Fibroblast of villous mesenchyme (primary cell): ENCODE measurements around the gene MYO3B. TPM values are rescaled to one million over a fixed set of nuclear protein-coding genes. Genes with fewer than 3 reads are reported as not detected.
"Not testable (repeated sequence)": the region's sequence is repeated elsewhere in the genome, so short reads cannot be mapped to it uniquely, and the experiment has no call there.

Experiments used
- DNase-seq: peaks from one replicate; pipeline ENCODE4 v3.0.0-alpha.2; 2010; ENCODE audit warnings: low read depth
- H3K4me3 ChIP-seq: 2 replicates; pipeline ENCODE4 v1.5.1; 2011; ENCODE audit warnings: low read depth, mild to moderate bottlenecking, low read length
- CTCF ChIP-seq: IDR thresholded peaks from 2 replicates; pipeline ENCODE4 v1.5.1; 2012; ENCODE audit warnings: low read depth, mild to moderate bottlenecking, low read length; ENCODE audit not compliant: insufficient read depth
- total RNA-seq: library from RNA; depleted of rRNA; stranded (reverse); fragments of >200 nt; gene quantifications from 2 replicates; pipeline ENCODE4 v1.2.3, GENCODE V29; 2012

MYO3B gene
- total RNA-seq, 1 donor = under 0.01 TPM

- no peak overlapping the region for H3K4me3 ChIP-seq
- no peak for TF ChIP-seq CTCF
- no peak for DNase-seq
Observed at GRCh38 chr2:170530803-170531564, 353.0 kb downstream of the MYO3B start.

GRCh38 chr2:170531876-170532275 lies 353.9 kb downstream of the MYO3B start:
- no peak for DNase-seq
- TF ChIP-seq CTCF = no peak
- no peak overlapping the region for H3K4me3 ChIP-seq

DNA sequence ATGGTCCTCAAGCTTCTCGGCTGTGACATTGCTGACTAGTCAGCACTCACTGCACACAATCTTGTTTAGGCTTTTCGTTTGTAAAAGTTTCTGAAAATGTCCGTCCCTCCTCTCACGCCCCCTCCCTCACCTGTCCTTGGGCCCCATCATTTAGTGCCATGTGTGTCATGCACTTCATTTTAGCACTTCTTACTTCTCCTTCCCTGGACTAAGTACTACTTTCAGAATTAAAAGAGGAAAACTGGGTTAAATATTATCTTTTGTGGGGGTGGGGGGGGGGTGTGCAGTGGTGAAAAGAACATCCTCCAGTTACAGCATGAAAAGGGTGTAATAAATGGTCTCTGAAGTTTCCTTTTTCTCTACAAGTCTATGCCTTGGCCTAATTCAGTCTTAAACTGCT lies 355.2 kb downstream of the MYO3B start:
- TF ChIP-seq CTCF = no peak
- H3K4me3 ChIP-seq = no peak overlapping the region
- no peak for DNase-seq

DNA sequence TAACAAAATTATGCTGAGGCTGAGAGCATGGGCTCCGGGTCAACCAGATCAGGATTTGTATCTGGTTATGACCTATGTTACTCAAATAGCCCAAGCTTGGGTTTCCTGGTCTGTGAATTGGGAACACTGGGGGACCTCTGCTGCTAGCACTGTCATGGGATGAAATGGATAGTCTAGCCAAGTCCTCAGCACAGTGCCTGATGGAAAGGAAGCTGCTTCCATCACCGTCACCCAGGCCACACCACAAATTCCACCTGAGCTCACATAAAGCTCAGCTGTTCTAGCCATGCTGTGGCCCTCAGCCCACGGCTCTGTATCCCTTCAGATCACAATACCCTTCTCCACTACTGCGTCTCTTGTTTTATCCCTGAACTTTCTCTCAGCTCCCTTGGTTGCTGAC lies 357.6 kb downstream of the MYO3B start:
- no peak overlapping the region for H3K4me3 ChIP-seq
- no peak for DNase-seq
- TF ChIP-seq CTCF = no peak

DNA sequence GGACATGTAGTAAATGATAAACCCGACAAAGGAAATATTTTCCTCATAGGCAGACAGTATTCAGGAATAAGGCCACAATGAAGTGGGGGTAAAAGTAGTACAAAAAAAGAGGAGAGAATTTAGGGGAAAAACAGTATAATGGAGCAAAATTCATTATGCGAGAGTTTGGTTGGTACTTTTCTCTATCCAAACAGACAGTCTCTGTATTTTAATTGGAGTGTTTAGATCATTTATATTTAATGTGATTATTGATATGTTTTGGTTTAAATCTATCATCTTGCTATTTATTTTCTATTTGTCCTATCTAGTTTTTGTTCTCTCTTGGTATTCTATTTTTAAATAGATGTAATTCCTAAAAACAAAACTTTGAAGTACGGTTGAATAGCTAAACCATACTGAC lies 366.9 kb downstream of the MYO3B start:
- H3K4me3 ChIP-seq = no peak overlapping the region
- TF ChIP-seq CTCF = no peak
- DNase-seq = no peak

DNA sequence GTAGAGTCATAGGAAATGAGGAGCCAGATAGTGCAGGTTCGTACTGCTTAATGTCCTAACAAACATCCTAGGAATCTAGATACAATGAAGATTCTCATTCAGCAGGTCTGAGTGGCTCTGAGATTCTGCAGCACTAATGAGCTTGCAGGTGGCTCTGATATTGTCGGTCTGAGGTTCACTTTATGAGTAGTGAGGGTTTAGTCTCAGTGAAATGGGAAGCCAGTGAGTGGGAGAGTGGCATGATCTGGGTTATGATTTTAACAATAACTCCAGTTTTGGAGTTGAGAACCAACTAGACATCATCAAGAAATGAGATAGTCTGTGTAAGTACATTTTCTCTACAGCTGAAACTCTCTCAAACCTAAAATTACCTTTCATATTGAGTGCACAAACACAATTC lies 370.4 kb downstream of the MYO3B start:
- H3K4me3 ChIP-seq = no peak overlapping the region
- no peak for TF ChIP-seq CTCF

DNA sequence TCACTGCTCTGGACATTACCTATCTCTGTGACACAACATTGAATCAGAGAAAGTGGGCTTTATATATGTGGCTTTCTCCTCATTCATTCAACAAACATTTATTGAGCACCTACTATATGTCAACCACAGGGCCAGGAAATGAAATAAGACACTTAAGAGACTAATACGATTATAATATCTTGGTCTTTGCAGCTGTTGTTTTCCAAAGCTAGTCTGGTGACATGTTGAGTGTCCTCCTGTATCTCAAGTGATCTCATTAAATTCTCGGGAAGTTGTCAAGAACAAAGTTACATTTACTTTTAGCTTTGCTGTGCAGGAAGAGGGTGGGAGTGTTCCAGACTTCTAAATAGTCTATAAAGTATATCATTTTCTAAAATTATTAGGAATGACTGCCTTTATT lies 372.6 kb downstream of the MYO3B start:
- TF ChIP-seq CTCF = no peak
- H3K4me3 ChIP-seq = no peak overlapping the region
- no peak for DNase-seq

More for the DNA sequence above, 370.4 kb downstream of the MYO3B start:
- no peak for DNase-seq

- DNase-seq, H3K4me3 ChIP-seq: not testable (repeated sequence)
Observed at GRCh38 chr2:170551899-170552298, 374.0 kb downstream of the MYO3B start.
